Stimulated activated CD8-positive, alpha-beta memory T cell treated with anti-CD3 and anti-CD28 coated beads, Interleukin-15, amount 100 ng/mL, for 4 hours (primary cell): ENCODE results near the gene CYREN.
"Not testable (repeated sequence)": the region's sequence is repeated elsewhere in the genome, so short reads cannot be mapped to it uniquely, and the experiment has no call there.

ENCODE experiments used
- DNase-seq, 2 donors: peaks; one replicate each; pipeline ENCODE4 v3.0.0-alpha.2; 2020; ENCODE audit warnings: low read depth in 2 of 2

Gene CYREN

GRCh38 chr7:135170274-135170997 is at the start of gene CYREN:
CYREN (minus strand) TSS chr7:135170707; CDS start chr7:135168922, 1,785 bp downstream.
- DNase-seq = peak; percentile 79 to 87

- DNase-seq = no peak
Measured at GRCh38 chr7:135217645-135218509, 47.4 kb upstream of the CYREN start.

- DNase-seq = no peak
Measured at GRCh38 chr7:135215698-135216097, 45.2 kb upstream of the CYREN start.

- DNase-seq = no peak
Measured at GRCh38 chr7:135215180-135215579, 44.7 kb upstream of the CYREN start.

GRCh38 chr7:135213831-135214230 is 43.3 kb upstream of the CYREN start:
- no peak for DNase-seq

GRCh38 chr7:135211946-135212685 is 41.6 kb upstream of the CYREN start:
- DNase-seq = not testable (repeated sequence)

- DNase-seq = peak; percentile 89 to 97
Measured at GRCh38 chr7:135211179-135211945, 40.9 kb upstream of the CYREN start, which contains the start of gene WDR91. WDR91 (minus strand) TSS chr7:135211526; CDS start chr7:135211502, 24 bp downstream.

- DNase-seq = no peak
Measured at GRCh38 chr7:135210888-135211178, 40.3 kb upstream of the CYREN start.

GRCh38 chr7:135209225-135209834 is 38.8 kb upstream of the CYREN start:
- no peak for DNase-seq

- no peak for DNase-seq
Measured at GRCh38 chr7:135208102-135208793, 37.7 kb upstream of the CYREN start.

GRCh38 chr7:135207406-135208101 is 37.0 kb upstream of the CYREN start:
- DNase-seq = no peak

- no peak for DNase-seq
Measured at GRCh38 chr7:135206941-135207391, 36.5 kb upstream of the CYREN start.

- no peak for DNase-seq
Measured at GRCh38 chr7:135205850-135206249, 35.3 kb upstream of the CYREN start.

GRCh38 chr7:135204876-135205275 is 34.4 kb upstream of the CYREN start:
- DNase-seq = no peak

GRCh38 chr7:135204341-135204749 is 33.8 kb upstream of the CYREN start:
- DNase-seq = no peak

- no peak for DNase-seq
Measured at GRCh38 chr7:135201350-135201749, 30.8 kb upstream of the CYREN start.

- DNase-seq = no peak
Measured at GRCh38 chr7:135200821-135201331, 30.4 kb upstream of the CYREN start.

GRCh38 chr7:135199439-135199838 is 28.9 kb upstream of the CYREN start:
- no peak for DNase-seq

GRCh38 chr7:135197906-135198655 is 27.6 kb upstream of the CYREN start:
- no peak for DNase-seq
